Astrocyte (in vitro differentiated cells and primary cell): ENCODE data around the gene NEK6. TPM values are rescaled to one million over a fixed set of nuclear protein-coding genes. Genes with fewer than 3 reads are reported as not detected.

Experiments used
- DNase-seq: peaks from one replicate; pipeline ENCODE4 v3.0.0-alpha.2; 2010; ENCODE audit warnings: low read depth
- FAIRE-seq: peaks from 2 replicates; lab custom pipeline; 2011; peaks lifted over from hg19 to GRCh38; lab: Jason Lieb, UNC
- H2AFZ ChIP-seq: 2 replicates; pipeline ENCODE4 v1.6.0; 2012; ENCODE audit warnings: low read depth, low read length, inconsistent platforms
- H3K27ac ChIP-seq: 2 replicates; pipeline ENCODE4 v1.5.1; 2011; ENCODE audit warnings: low read depth, low read length, inconsistent platforms
- H3K27me3 ChIP-seq: 2 replicates; pipeline ENCODE4 v1.6.0; 2011; ENCODE audit warnings: low read length, inconsistent platforms; ENCODE audit not compliant: insufficient read depth
- H3K36me3 ChIP-seq: 2 replicates; pipeline ENCODE4 v1.5.1; 2011; ENCODE audit warnings: low read length, inconsistent platforms; ENCODE audit not compliant: insufficient read depth
- H3K4me1 ChIP-seq: 2 replicates; pipeline ENCODE4 v1.5.1; 2011; ENCODE audit warnings: low read length, inconsistent platforms; ENCODE audit not compliant: insufficient read depth
- H3K4me2 ChIP-seq: 2 replicates; pipeline ENCODE4 v1.6.0; 2012; ENCODE audit warnings: low read length, inconsistent platforms
- H3K4me3 ChIP-seq: 2 replicates; pipeline ENCODE4 v1.5.1; 2011; ENCODE audit warnings: low read depth, mild to moderate bottlenecking, low read length, inconsistent platforms; ENCODE audit not compliant: insufficient read depth
- H3K79me2 ChIP-seq: 2 replicates; pipeline ENCODE4 v1.6.0; 2012; ENCODE audit warnings: mild to moderate bottlenecking, low read length, inconsistent platforms; ENCODE audit not compliant: insufficient read depth
- H3K9ac ChIP-seq: 2 replicates; pipeline ENCODE4 v1.6.0; 2012; ENCODE audit warnings: mild to moderate bottlenecking, low read length, inconsistent platforms
- H3K9me3 ChIP-seq: 2 replicates; pipeline ENCODE4 v1.5.1; 2012; ENCODE audit warnings: low read depth, mild to moderate bottlenecking, low read length, inconsistent platforms; ENCODE audit not compliant: insufficient read depth
- H4K20me1 ChIP-seq: 2 replicates; pipeline ENCODE4 v1.6.0; 2012; ENCODE audit warnings: low read length, inconsistent platforms; ENCODE audit not compliant: insufficient read depth
- H3K27ac Mint-ChIP-seq: one replicate; pipeline ENCODE4 v1.8.0; 2021; ENCODE audit warnings: mild to moderate bottlenecking, mixed read lengths; ENCODE audit not compliant: unreplicated experiment
- H3K27me3 Mint-ChIP-seq: one replicate; pipeline ENCODE4 v1.8.0; 2021; ENCODE audit warnings: low read depth, mixed read lengths; ENCODE audit not compliant: unreplicated experiment
- H3K36me3 Mint-ChIP-seq: one replicate; pipeline ENCODE4 v1.8.0; 2021; ENCODE audit warnings: low read depth, mixed read lengths; ENCODE audit not compliant: unreplicated experiment
- H3K4me1 Mint-ChIP-seq: one replicate; pipeline ENCODE4 v1.8.0; 2021; ENCODE audit warnings: low read depth, mixed read lengths; ENCODE audit not compliant: unreplicated experiment
- H3K4me3 Mint-ChIP-seq: one replicate; pipeline ENCODE4 v1.8.0; 2021; ENCODE audit warnings: mild to moderate bottlenecking, moderate library complexity, mixed read lengths; ENCODE audit not compliant: unreplicated experiment
- H3K9me3 Mint-ChIP-seq: one replicate; pipeline ENCODE4 v1.8.0; 2021; ENCODE audit warnings: mild to moderate bottlenecking, mixed read lengths; ENCODE audit not compliant: unreplicated experiment
- EZH2 ChIP-seq: IDR thresholded peaks from 2 replicates; pipeline ENCODE4 v1.6.1; 2012; ENCODE audit warnings: mild to moderate bottlenecking, low read length, inconsistent platforms; ENCODE audit not compliant: insufficient read depth
- total RNA-seq: library from RNA; stranded (reverse); gene quantifications from 2 replicates; pipeline ENCODE4 v1.2.1, GENCODE V29; 2021
- TF ChIP-seq, protein P1 (sequence below): IDR thresholded peaks from 2 replicates; pipeline ENCODE4 v1.5.1; 2011; ENCODE audit warnings: low read depth, mild to moderate bottlenecking, inconsistent platforms, low read length, moderate library complexity; ENCODE audit not compliant: insufficient read depth

The NEK6 gene
- total RNA-seq, 1 donor from 2014 or later: 76.8 TPM

DNA sequence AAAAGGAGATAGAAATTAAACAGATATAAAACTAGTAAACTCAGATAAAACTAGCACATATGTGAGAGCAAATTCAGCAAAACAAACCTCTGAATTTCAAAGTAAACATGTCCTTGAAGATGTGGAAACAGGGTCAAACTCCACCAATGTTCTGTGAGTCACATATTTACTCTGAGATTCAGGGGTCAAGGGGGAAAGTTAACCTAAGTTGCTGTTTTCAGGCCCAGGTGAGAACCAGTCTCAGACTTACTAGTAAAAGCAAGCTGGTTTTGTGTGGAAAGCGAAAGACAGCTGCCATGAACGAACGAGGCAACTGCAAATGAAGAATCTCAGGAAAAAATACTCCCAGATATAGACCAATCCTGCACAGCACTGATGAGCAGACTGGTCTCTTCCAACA lies 128.5 kb downstream of the NEK6 start:
- Histone ChIP-seq H2AFZ (no peak overlapping the region), H3K79me2 (peaks cover 89% of the 10 kb centered on the region), H3K27ac (no peak overlapping the region), H3K36me3 (peaks cover 21% of the 10 kb centered on the region), H3K4me3 (no peak overlapping the region), H3K9ac (no peak overlapping the region), H3K4me2 (no peak overlapping the region), H4K20me1 (peaks cover 85% of the 10 kb centered on the region), H3K27me3 (no peaks in the 10 kb centered on the region), H3K9me3 (no peaks in the 10 kb centered on the region), H3K4me1 (peaks cover 18% of the 10 kb centered on the region)
- no peak overlapping the region for H3K4me3 Mint-ChIP-seq
- peaks cover 12% of the 10 kb centered on the region for H3K36me3 Mint-ChIP-seq
- H3K4me1 Mint-ChIP-seq: peaks cover 48% of the 10 kb centered on the region
- no peaks in the 10 kb centered on the region for H3K27me3 Mint-ChIP-seq
- TF ChIP-seq, protein P1, sequence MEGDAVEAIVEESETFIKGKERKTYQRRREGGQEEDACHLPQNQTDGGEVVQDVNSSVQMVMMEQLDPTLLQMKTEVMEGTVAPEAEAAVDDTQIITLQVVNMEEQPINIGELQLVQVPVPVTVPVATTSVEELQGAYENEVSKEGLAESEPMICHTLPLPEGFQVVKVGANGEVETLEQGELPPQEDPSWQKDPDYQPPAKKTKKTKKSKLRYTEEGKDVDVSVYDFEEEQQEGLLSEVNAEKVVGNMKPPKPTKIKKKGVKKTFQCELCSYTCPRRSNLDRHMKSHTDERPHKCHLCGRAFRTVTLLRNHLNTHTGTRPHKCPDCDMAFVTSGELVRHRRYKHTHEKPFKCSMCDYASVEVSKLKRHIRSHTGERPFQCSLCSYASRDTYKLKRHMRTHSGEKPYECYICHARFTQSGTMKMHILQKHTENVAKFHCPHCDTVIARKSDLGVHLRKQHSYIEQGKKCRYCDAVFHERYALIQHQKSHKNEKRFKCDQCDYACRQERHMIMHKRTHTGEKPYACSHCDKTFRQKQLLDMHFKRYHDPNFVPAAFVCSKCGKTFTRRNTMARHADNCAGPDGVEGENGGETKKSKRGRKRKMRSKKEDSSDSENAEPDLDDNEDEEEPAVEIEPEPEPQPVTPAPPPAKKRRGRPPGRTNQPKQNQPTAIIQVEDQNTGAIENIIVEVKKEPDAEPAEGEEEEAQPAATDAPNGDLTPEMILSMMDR: no peak
- TF ChIP-seq EZH2: no peak
- DNase-seq (no peak), FAIRE-seq (no peak)
- no peak overlapping the region for H3K27ac Mint-ChIP-seq
- no peaks in the 10 kb centered on the region for H3K9me3 Mint-ChIP-seq

DNA sequence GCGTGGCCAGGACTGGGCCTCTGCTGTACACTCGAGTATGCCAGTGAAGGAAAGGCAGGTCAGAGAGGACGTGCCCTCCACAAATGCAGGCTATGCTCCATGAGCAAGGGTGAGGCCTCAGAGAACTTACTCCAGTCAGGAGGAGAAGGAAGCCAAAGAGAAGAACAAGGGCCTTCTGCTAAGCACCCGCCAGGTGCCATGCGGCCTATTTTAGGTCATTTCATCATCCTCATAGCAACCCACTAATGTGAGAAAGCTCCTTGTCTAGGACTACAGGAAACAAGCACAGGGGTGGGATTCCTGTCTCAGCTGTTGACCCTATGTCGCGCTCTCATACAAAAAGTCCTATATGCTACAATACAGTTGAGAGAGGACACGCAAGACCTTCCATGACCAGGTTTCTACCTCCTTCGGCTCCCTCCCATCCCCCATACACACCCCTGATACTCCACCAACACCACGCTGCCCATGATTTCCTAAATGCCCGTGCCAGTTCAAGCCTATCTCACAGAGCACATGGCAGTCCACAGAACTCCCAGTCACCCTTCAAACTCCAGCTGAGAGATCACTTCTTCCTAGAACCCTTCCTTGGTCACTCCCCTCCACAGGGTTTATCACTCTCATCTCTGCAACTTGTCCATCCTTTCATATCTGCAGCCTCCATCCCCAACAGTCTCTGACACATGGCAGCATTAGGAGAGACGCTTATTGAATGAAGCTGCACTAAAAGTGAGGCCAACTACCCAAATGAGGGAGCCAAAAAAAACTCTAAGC lies 130.7 kb downstream of the NEK6 start:
- Histone ChIP-seq H3K79me2 (peaks cover 90% of the 10 kb centered on the region), H3K36me3 (peaks cover 14% of the 10 kb centered on the region), H3K4me3 (no peak overlapping the region), H3K27me3 (no peaks in the 10 kb centered on the region), H3K27ac (no peak overlapping the region), H3K4me2 (no peak overlapping the region), H3K9ac (no peak overlapping the region), H2AFZ (no peak overlapping the region), H4K20me1 (peaks cover 92% of the 10 kb centered on the region), H3K4me1 (peaks cover 30% of the 10 kb centered on the region), H3K9me3 (no peaks in the 10 kb centered on the region)
- Mint-ChIP-seq H3K36me3 (peaks cover 6% of the 10 kb centered on the region), H3K4me3 (no peak overlapping the region), H3K27ac (no peak overlapping the region), H3K4me1 (peaks cover 55% of the 10 kb centered on the region), H3K27me3 (no peaks in the 10 kb centered on the region), H3K9me3 (no peaks in the 10 kb centered on the region)
- no peak for TF ChIP-seq EZH2
- TF ChIP-seq, protein P1: no peak
- DNase-seq (no peak), FAIRE-seq (no peak)
